ENCODE results near the gene CHEK1. TPM values are rescaled to one million over a fixed set of nuclear protein-coding genes. Genes with fewer than 3 reads are reported as not detected.

The CHEK1 gene
- total and polyA plus RNA-seq, 2 of the 8 experiments (the other 6 are each of a cell fraction or from before 2014, with no cell fraction given) = 37.7 to 133 TPM

DNA sequence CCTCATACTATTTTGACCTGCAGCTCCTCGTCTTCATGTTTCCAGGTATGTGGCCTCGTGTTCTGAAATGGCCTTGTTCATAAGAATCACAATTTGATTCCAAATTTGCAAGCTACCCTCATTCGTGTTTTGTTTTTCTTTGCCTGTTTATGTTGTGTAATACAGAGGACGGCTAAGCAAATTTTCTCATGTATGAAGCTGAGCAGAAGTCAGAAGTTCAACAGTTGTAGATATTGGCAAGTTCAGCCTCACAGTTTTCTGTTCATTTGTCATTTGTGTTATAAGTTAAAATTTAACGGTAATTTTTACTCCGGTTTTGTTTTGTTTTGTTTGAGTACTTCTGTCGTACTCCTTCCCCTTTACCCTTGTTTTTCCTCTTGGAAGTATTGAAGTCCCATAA, 15.4 kb upstream of the CHEK1 start:
- Histone ChIP-seq H3K4me1 (replicated peaks in 1 of 4; ENCODE audit: control insufficient read depth in 3 of 4, insufficient read depth in 4 of 4, low read length in 3 of 4) (no peaks in the 10 kb centered on the region), H2BK20ac (ENCODE audit: low read length) (no peak overlapping the region), H4K20me1 (replicated peaks in 1 of 2; ENCODE audit: control insufficient read depth in 1 of 2, insufficient read depth in 2 of 2, low read length in 2 of 2) (peaks cover 0 to 2% of the 10 kb centered on the region in 2 experiments), H3K79me1 (ENCODE audit: low read depth, low read length) (no peaks in the 10 kb centered on the region), H3K18ac (ENCODE audit: extremely low read depth, low read length) (no peak overlapping the region), H2BK5ac (ENCODE audit: low read depth, low read length) (no peak overlapping the region), H2BK120ac (replicated peaks; ENCODE audit: low read depth, low read length) (no peak overlapping the region), H3K27ac (ENCODE audit: low read depth, low read length) (no peak overlapping the region), H3K14ac (ENCODE audit: insufficient read length) (no peak overlapping the region), H3K9me3 (ENCODE audit: insufficient read depth in 2 of 2, low read depth in 1 of 2, low read length in 1 of 2) (no peaks in the 10 kb centered on the region), H4K8ac (ENCODE audit: extremely low read depth, insufficient read depth, low read length) (no peak overlapping the region), H2AK5ac (ENCODE audit: low read depth, low read length) (no peak overlapping the region), H4K5ac (ENCODE audit: insufficient read length, low read depth, low read length) (no peak overlapping the region), H3K4me2 (ENCODE audit: insufficient read depth in 1 of 2, low read depth in 2 of 2, low read length in 2 of 2) (no peak overlapping the region), H3K9ac (replicated peaks in 1 of 4; ENCODE audit: extremely low read depth in 1 of 4, low read depth in 3 of 4, low read length in 3 of 4) (no peak overlapping the region), H3K23ac (ENCODE audit: insufficient read length) (no peak overlapping the region), H2AFZ (ENCODE audit: low read length) (no peak overlapping the region), H3K4me3 (ENCODE audit: extremely low read depth in 1 of 4, insufficient read depth in 2 of 4, low read depth in 3 of 4, low read length in 4 of 4) (no peak overlapping the region), H3K23me2 (ENCODE audit: low read depth, low read length) (no peaks in the 10 kb centered on the region), H3K4ac (replicated peaks; ENCODE audit: insufficient read length, low read depth, low read length) (no peak overlapping the region), H3K79me2 (ENCODE audit: control insufficient read depth in 1 of 2, insufficient read depth in 2 of 2, low read length in 2 of 2) (no peaks in the 10 kb centered on the region), H3K36me3 (ENCODE audit: control insufficient read depth in 2 of 4, insufficient read depth in 4 of 4, low read length in 3 of 4) (peaks cover 34 to 98% (median 79%) of the 10 kb centered on the region in 4 experiments), H2BK15ac (ENCODE audit: low read length) (no peak overlapping the region), H4K91ac (replicated peaks; ENCODE audit: insufficient read length, low read length) (no peak overlapping the region), H3K27me3 (replicated peaks in 1 of 4; ENCODE audit: control insufficient read depth in 3 of 4, extremely low read depth in 1 of 4, insufficient read depth in 3 of 4, low read length in 3 of 4) (no peaks in the 10 kb centered on the region), H3K56ac (replicated peaks; ENCODE audit: insufficient read length, low read depth, low read length) (no peak overlapping the region), H2BK12ac (ENCODE audit: low read depth, low read length) (no peak overlapping the region)
- FAIRE-seq (no peak), DNase-seq (ENCODE audit: low read depth in 1 of 2, low spot score in 2 of 2) (no peak)
- POLR2A ChIA-PET (ENCODE audit: partially characterized antibody) = interaction anchor here (1.2 to 2.3 kb wide), 3 partner anchors 12 to 16 kb away, joined by 3 to 10 read pairs (median 4); partner anchors contain the start of gene CHEK1
- WGBS, 2 experiments (ENCODE audit: extremely low coverage in 1 of 2, insufficient coverage in 1 of 2, insufficient read length in 1 of 2, insufficient replicate concordance in 2 of 2, low coverage in 1 of 2, low lambda C conversion rate in 2 of 2, missing lambda C conversion rate in 1 of 2) = 87% methylated on average over 7 of the region's 7 CpGs; no CpG with 5 or more reads in 1 of the 2 experiments
- CTCF ChIA-PET (ENCODE audit: partially characterized antibody) = interaction anchor here (1.1 kb wide), 1 partner anchor 14 kb away, joined by 3 read pairs; no protein-coding TSS in a partner anchor
- no peak for TF ChIP-seq GABPA (IDR thresholded peaks at IDR 0.05; ENCODE audit: borderline replicate concordance, insufficient read depth, low read length)
- TF ChIP-seq RXRA (IDR thresholded peaks at IDR 0.05; ENCODE audit: insufficient read depth, low read depth, low read length) = no peak
- no peak for TF ChIP-seq SIRT6 (IDR thresholded peaks at IDR 0.05; ENCODE audit: low read length)
- TF ChIP-seq, protein P1, sequence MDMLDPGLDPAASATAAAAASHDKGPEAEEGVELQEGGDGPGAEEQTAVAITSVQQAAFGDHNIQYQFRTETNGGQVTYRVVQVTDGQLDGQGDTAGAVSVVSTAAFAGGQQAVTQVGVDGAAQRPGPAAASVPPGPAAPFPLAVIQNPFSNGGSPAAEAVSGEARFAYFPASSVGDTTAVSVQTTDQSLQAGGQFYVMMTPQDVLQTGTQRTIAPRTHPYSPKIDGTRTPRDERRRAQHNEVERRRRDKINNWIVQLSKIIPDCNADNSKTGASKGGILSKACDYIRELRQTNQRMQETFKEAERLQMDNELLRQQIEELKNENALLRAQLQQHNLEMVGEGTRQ (IDR thresholded peaks at IDR 0.05; ENCODE audit: low read length) = no peak
- no peak for TF ChIP-seq JUND (IDR thresholded peaks at IDR 0.05; ENCODE audit: low read length)
- TF ChIP-seq YY1 (IDR thresholded peaks at IDR 0.05; ENCODE audit: low read depth, low read length) = no peak
